Measurements from ENCODE around the gene PLSCR4. TPM values are rescaled to one million over a fixed set of nuclear protein-coding genes. Genes with fewer than 3 reads are reported as not detected.

PLSCR4 gene
- polyA plus RNA-seq, 6 donors from 2014 or later: not detected

Other genes with a start within 250 kb of the PLSCR4 start
- gene PLOD2, start 89.9 kb downstream of the PLSCR4 start, polyA plus RNA-seq (ENCODE audit: low read depth in 6 of 6): not detected
- gene PLSCR2, start 218.5 kb upstream of the PLSCR4 start, polyA plus RNA-seq (ENCODE audit: low read depth in 6 of 6): not detected